Smooth muscle cell (in vitro differentiated cells): ENCODE data around the gene F2RL1. TPM values are rescaled to one million over a fixed set of nuclear protein-coding genes. Genes with fewer than 3 reads are reported as not detected.

Source experiments
- DNase-seq: peaks from one replicate; lab custom pipeline; 2025; ENCODE audit not compliant: unreplicated experiment; lab: John Stamatoyannopoulos, UW
- H2AFZ ChIP-seq: fragments of 200-600 bp; sonication (generic); 2 replicates; pipeline ENCODE4 v1.6.0; 2016; ENCODE audit warnings: antibody characterized with exemption, low read depth, mild to moderate bottlenecking
- H3F3A ChIP-seq: fragments of 200-600 bp; sonication (generic); 2 replicates; pipeline ENCODE4 v1.6.0; 2017; ENCODE audit warnings: antibody characterized with exemption, low read depth
- H3K27ac ChIP-seq: fragments of 200-600 bp; sonication (generic); 2 replicates; pipeline ENCODE4 v1.5.1; 2016; ENCODE audit warnings: low read depth, mild to moderate bottlenecking
- H3K27me3 ChIP-seq: fragments of 200-600 bp; sonication (generic); 2 replicates; pipeline ENCODE4 v1.6.1; 2016; ENCODE audit warnings: low read depth, mild to moderate bottlenecking
- H3K36me3 ChIP-seq: fragments of 200-600 bp; sonication (generic); 2 replicates; pipeline ENCODE4 v1.5.1; 2016; ENCODE audit warnings: low read depth
- H3K4me1 ChIP-seq: fragments of 200-600 bp; sonication (generic); 2 replicates; pipeline ENCODE4 v1.5.1; 2016; ENCODE audit warnings: low read depth
- H3K4me2 ChIP-seq: fragments of 200-600 bp; sonication (generic); 2 replicates; pipeline ENCODE4 v1.6.0; 2016; ENCODE audit warnings: mild to moderate bottlenecking
- H3K4me3 ChIP-seq: fragments of 200-600 bp; sonication (generic); 2 replicates; pipeline ENCODE4 v1.5.1; 2016; ENCODE audit warnings: mild to moderate bottlenecking
- H3K79me2 ChIP-seq: fragments of 200-600 bp; sonication (generic); 2 replicates; pipeline ENCODE4 v1.6.0; 2016; ENCODE audit warnings: low read depth, mild to moderate bottlenecking
- H3K9ac ChIP-seq: fragments of 200-600 bp; sonication (generic); 2 replicates; pipeline ENCODE4 v1.6.0; 2016; ENCODE audit warnings: low read depth
- H3K9me3 ChIP-seq: fragments of 200-600 bp; sonication (generic); replicated peaks from 2 replicates; pipeline ENCODE4 v1.5.1; 2016; ENCODE audit warnings: low read depth
- H4K20me1 ChIP-seq: fragments of 200-600 bp; sonication (generic); 2 replicates; pipeline ENCODE4 v1.6.0; 2016; ENCODE audit warnings: low read depth
- WGBS: methylation state at CpG from one replicate; pipeline ENCODE4 v1.1.7; 2016; ENCODE audit warnings: low lambda C conversion rate; 5-methylcytosine and 5-hydroxymethylcytosine counted together
- polyA plus RNA-seq: library from polyadenylated mRNA; unstranded; fragments of >200 nt; fragmentation: Nextera tagmentation; extraction: Ambion mirVana; gene quantifications from 2 replicates; pipeline ENCODE4 v1.2.1, GENCODE V29; 2016
- total RNA-seq: library from RNA; depleted of rRNA; stranded (reverse); fragments of >200 nt; gene quantifications from 2 replicates; pipeline ENCODE4 v1.2.3, GENCODE V29; 2014
- TF ChIP-seq, protein P1 (sequence below): fragments of 200-600 bp; sonication (generic); IDR thresholded peaks from 2 replicates; pipeline ENCODE4 v1.5.1; 2017; ENCODE audit warnings: borderline replicate concordance, mild to moderate bottlenecking, antibody characterized with exemption; ENCODE audit not compliant: insufficient read depth, poor library complexity, severe bottlenecking

Gene F2RL1
- total and polyA plus RNA-seq, 2 experiments from 2014 or later: 42.6 to 88.3 TPM

GRCh38 chr5:76813982-76814562 is 4.8 kb upstream of the F2RL1 start:
- Histone ChIP-seq H3K9ac (no peak overlapping the region), H3K4me1 (peaks cover 11% of the 10 kb centered on the region)

GRCh38 chr5:76816110-76816831 is 2.6 kb upstream of the F2RL1 start:
- DNase-seq: no peak
- peaks cover 21% of the 10 kb centered on the region for H3K4me1 ChIP-seq
- 89% methylated on average over 3 of the region's 3 CpGs for WGBS
- H3K79me2 ChIP-seq: peaks cover 20% of the 10 kb centered on the region
- H3F3A ChIP-seq: peaks cover 40% of the 10 kb centered on the region
- no peaks in the 10 kb centered on the region for H3K36me3 ChIP-seq
- no peak overlapping the region for H3K27ac ChIP-seq
- no peak overlapping the region for H2AFZ ChIP-seq
- TF ChIP-seq, protein P1, sequence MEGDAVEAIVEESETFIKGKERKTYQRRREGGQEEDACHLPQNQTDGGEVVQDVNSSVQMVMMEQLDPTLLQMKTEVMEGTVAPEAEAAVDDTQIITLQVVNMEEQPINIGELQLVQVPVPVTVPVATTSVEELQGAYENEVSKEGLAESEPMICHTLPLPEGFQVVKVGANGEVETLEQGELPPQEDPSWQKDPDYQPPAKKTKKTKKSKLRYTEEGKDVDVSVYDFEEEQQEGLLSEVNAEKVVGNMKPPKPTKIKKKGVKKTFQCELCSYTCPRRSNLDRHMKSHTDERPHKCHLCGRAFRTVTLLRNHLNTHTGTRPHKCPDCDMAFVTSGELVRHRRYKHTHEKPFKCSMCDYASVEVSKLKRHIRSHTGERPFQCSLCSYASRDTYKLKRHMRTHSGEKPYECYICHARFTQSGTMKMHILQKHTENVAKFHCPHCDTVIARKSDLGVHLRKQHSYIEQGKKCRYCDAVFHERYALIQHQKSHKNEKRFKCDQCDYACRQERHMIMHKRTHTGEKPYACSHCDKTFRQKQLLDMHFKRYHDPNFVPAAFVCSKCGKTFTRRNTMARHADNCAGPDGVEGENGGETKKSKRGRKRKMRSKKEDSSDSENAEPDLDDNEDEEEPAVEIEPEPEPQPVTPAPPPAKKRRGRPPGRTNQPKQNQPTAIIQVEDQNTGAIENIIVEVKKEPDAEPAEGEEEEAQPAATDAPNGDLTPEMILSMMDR: no peak
- no peak overlapping the region for H3K4me3 ChIP-seq
- H3K9ac ChIP-seq: no peak overlapping the region
- no peak overlapping the region for H3K4me2 ChIP-seq
- peaks cover 7% of the 10 kb centered on the region for H4K20me1 ChIP-seq
- H3K27me3 ChIP-seq: no peaks in the 10 kb centered on the region
- no peaks in the 10 kb centered on the region for H3K9me3 ChIP-seq

More at GRCh38 chr5:76813982-76814562, 4.8 kb upstream of the F2RL1 start:
- Histone ChIP-seq H4K20me1 (no peaks in the 10 kb centered on the region), H3K36me3 (no peaks in the 10 kb centered on the region), H3K4me3 (no peak overlapping the region), H3K4me2 (peak overlapping the region; percentile 20), H3K27ac (peak overlapping the region; percentile 86), H3K79me2 (no peaks in the 10 kb centered on the region), H2AFZ (no peak overlapping the region), H3K9me3 (no peaks in the 10 kb centered on the region), H3K27me3 (no peaks in the 10 kb centered on the region), H3F3A (peaks cover 45% of the 10 kb centered on the region)
- DNase-seq: no peak
- WGBS: 24% methylated on average over 4 of the region's 4 CpGs
- TF ChIP-seq, protein P1: no peak

DNA sequence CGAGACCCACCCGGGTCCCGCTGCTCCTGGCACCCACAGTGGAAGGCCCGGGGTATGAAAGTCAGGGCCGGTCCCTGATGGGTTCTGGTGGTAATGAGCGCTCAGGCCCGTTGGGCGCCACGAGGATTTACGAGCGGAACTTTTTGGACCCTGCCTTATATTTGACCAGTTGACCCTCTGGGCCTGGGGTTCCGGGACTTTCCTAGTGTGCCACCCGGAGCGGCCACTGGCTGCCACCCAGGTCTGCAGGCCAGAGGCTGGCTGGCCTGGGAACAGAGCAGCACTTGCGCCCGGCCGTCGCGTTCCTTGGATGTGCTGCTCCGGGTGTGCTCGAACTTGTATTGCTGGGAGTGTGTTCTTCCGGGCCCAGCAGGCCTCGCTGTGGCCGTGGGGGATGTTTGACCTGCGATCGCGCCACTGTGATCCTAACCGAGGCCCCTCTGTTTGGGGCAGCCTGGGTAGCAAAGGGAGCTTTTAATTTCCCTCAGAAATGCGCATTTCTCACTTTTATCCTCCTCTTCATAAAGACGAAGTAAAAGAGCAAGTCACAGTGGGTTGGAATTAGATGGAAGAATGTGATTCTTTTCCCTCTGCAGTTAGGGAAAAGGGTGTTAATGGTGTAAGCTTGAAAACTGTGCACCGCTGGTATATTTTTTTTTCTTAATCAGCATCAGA is 1.2 kb downstream of the F2RL1 start:
- peaks cover 12% of the 10 kb centered on the region for H4K20me1 ChIP-seq
- H3K4me2 ChIP-seq: peak overlapping the region; percentile 91
- H2AFZ ChIP-seq: peak overlapping the region; percentile 61
- peak overlapping the region; percentile 75 for H3K9ac ChIP-seq
- H3K4me3 ChIP-seq: peak overlapping the region; percentile 70
- no peak for DNase-seq
- H3K9me3 ChIP-seq: no peaks in the 10 kb centered on the region
- peak overlapping the region; percentile 63 for H3K27ac ChIP-seq
- H3K36me3 ChIP-seq: no peaks in the 10 kb centered on the region
- H3F3A ChIP-seq: peaks cover 30% of the 10 kb centered on the region
- peaks cover 57% of the 10 kb centered on the region for H3K79me2 ChIP-seq
- peaks cover 13% of the 10 kb centered on the region for H3K4me1 ChIP-seq
- H3K27me3 ChIP-seq: no peaks in the 10 kb centered on the region
- TF ChIP-seq, protein P1: no peak
- WGBS: 7% methylated on average over 31 of the region's 31 CpGs
